GM18520 (cell line): ENCODE results near the gene COPB2.
A peak's percentile ranks its signal among the peaks of the same experiment; 100 is the strongest.
"Not testable (repeated sequence)": the region's sequence is repeated elsewhere in the genome, so short reads cannot be mapped to it uniquely, and the experiment has no call there.

Experiments used
- ATAC-seq: cut with Tn5 transposase; IDR thresholded peaks from one replicate; pipeline ENCODE4 v1.9.1; 2021; ENCODE audit not compliant: unreplicated experiment

COPB2 gene

GRCh38 chr3:139389552-139390368 lies at the start of gene COPB2:
Gene COPB2 (minus strand): TSS chr3:139389647. CDS start chr3:139389550, 97 bp downstream.
- ATAC-seq: peak; percentile 96

GRCh38 chr3:139434764-139435307 lies 45.4 kb upstream of the COPB2 start:
- ATAC-seq: no peak

- ATAC-seq: no peak
Observed at GRCh38 chr3:139434228-139434627, 44.8 kb upstream of the COPB2 start.

DNA sequence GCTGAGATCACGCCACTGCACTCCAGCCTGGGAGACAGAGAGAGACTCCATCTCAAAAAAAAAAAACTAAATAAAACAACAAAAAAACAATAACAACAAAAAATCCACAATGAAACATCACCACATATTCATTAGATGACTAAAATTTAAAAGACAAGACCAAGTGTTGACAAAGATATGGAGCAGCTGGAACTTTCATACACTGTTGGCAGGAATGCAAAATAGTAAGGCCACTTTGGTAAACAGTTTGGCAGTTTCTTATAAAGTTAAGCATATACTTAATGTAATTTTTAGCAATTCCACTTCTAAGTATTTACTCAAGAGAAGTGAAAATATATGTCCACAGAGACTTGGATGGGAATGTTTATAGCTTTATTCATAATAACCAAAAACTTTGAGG lies 43.6 kb upstream of the COPB2 start:
- ATAC-seq: no peak

GRCh38 chr3:139430493-139430892 lies 41.0 kb upstream of the COPB2 start:
- ATAC-seq: no peak

DNA sequence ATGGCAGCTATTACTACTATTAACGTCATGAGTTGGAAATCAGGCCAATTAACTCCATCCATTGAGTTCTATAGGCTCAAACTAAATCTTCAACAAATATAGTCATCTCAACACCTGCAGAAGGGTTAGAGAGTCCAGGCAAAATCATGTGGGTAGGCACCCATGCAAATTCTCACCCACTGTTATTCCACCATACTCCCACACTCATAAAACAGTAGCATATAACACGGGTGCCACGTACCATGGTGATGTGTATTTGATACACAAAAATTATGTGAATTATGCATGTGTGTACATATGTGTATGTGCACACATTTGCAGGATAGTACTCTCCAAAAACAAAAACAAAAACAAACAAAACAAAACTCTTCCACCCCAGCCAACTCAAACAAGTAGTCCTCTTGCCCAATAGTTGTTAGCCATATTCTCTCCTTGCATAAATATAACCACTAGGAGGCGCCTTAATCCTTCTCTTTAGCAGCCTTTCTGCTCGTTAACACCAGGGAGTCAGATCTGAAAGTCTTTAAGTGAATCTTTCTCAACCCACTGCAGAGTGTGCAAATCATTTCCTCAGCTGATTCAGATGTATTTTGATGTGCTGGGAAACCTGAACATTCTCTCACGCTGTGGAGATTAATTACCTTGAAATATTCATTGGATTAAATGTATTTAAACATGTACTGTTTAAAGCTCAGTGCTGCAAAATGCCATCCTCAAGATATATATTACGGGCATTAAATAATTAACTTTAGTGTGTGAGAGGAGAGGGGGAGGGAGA lies 38.0 kb upstream of the COPB2 start:
- ATAC-seq: peak; percentile 70

- ATAC-seq: no peak
Observed at GRCh38 chr3:139425745-139426400, 36.4 kb upstream of the COPB2 start.

DNA sequence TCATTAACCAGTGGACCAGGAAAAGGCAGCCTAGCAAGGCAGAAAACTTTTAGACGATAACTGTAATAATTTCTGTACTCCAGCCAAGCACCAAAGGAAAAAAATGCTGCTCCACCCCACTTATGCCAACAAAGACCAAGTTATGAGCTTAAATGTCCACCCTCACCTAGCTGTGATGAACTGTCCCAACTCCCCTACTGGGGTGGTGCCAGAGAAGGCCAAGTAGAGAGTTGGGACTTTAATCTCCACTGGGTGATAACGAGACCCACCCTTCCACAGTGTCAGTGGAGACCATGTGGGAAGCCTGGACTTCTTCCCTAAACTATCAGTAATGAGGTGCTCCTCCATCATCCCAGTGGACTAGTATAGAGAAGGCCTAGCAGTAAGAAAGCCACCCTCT lies 33.8 kb upstream of the COPB2 start:
- ATAC-seq: no peak

DNA sequence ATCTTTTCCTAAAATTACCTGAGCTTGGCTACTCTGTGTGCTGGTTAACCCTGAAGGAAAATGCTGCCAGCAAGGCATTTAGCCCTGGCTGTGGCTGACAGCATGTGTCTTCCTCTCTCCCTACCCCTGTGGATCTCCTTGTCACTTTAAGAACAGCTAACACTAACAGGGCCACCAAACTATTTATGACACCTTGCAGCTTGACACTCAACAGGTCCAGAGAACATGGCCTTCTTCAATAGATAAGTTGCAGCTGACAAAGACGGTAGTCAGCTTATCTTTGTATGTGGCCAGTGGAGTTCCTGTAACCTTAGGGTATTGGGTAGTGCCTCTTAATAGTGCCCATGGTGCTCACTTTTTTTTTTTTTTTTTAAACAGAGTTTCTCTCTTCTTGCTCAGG lies 32.0 kb upstream of the COPB2 start:
- no peak for ATAC-seq

DNA sequence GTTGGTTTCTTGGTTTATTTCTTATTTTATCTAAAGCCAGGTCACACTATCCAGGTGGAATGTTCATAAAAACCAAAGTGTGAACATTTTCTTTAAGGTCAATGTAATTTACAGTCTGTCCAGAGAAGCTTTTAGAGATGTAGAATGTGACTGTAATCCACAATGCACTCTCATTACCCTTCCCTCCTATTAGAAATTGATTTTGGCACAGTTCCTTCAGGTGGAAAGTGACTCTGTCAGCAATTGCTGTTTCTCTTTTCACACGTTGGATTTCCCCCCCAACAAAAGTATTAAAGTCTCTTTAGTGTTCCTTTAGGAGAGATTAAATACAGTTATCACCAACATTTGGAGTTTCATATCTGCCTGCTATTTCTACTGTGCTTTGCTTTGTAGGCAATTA lies 31.6 kb upstream of the COPB2 start:
- ATAC-seq: no peak

DNA sequence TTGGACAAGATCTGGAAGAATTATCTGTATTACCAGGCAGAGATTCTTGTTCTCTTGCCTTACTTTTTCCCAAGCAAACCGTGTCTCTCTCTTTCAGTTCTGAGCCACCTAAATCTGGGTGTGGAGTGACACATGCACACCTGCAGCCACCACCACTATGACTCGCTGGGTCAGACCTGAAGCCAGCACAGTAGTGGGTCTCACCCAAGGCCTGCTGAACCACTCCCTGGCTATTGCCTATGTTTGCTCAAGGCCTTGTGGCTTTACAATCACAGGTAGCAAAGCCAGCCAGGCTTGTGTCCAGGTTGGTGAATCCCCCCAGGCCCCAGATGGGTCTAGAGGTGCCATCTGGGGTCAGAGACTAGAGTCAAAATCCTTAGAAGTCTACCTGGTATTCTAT lies 28.7 kb upstream of the COPB2 start:
- ATAC-seq: no peak

DNA sequence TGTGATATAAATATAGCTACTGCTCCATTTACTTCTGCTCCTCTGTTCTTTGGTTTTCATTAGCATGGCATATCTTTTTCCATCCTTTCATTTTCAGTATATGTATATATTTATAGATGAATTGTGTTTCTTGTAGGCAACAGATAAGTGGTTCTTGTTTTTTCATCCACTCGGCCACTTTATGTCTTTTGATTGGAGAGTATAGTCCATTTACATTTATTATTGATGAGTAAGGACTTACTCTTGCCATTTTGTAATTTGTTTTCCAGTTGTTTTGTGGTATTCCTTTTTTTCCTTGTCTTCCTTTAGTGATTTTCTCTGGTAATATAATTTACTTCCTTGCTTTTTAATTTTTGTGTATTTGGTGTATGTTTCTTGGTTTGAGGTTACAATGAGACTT lies 26.8 kb upstream of the COPB2 start:
- ATAC-seq: no peak

DNA sequence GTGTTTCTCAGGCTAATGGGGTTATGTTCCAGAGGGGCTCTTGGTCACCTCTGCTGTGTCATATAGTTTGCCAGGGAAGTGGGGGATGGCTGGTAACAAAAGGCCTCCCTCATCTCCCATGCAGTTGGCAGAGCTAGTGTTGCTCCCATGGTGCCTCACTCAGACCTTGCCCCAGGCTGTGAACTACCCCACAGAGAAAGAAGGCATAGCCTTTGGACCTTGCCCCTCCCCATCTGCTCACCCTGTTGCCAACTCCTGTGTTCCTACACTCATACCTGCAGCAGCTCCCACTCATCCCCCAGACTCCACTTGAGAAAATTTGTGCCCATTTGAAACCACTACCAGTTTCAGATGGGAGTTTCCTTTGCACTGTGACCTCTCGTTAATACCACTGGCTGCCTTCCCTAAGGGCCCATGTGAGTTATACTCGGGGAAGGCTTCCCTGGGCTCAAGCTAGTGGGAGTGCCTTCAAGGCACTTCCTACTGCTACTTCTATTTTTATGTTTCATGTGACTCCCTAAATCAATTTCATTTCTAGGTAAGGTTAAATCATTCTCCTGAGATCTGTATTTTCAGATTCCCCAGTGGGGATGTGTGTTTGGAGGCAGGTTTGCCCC lies 25.3 kb upstream of the COPB2 start:
- no peak for ATAC-seq

DNA sequence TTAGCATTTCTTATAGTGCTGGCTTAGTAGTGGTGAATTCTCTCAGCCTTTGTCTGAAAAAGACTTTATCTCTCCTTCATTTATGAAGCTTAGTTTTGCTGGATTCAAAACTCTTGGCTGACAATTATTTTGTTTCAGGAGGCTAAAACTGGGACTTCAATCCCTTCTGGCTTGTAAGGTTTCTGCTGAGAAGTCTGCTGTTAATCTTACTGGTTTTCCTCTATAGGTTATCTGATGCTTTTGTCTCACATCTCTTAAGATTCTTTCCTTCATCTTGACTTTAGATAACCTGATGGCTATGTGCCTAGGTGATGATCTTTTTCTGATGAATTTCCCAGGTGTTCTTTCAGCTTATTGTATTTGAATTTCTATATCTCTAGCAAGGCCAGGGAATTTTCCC lies 23.4 kb upstream of the COPB2 start:
- not testable (repeated sequence) for ATAC-seq

DNA sequence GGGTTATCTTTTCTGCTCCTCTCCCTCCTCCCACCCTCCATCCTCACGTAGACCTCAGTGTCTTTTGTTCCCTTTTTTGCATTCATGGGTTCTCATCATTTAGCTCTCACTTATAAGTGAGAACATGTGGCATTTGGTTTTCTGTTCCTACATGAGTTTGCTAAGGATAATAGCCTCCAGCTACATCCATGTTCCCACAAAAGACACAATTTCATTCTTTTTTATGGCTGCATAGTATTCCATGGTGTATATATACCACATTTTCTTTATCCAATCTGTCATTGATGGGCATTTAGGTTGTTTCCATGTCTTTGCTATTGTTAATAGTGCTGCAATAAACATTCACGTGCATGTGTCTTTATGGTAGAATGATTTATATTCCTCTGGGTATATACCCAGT lies 11.7 kb upstream of the COPB2 start:
- ATAC-seq: not testable (repeated sequence)

DNA sequence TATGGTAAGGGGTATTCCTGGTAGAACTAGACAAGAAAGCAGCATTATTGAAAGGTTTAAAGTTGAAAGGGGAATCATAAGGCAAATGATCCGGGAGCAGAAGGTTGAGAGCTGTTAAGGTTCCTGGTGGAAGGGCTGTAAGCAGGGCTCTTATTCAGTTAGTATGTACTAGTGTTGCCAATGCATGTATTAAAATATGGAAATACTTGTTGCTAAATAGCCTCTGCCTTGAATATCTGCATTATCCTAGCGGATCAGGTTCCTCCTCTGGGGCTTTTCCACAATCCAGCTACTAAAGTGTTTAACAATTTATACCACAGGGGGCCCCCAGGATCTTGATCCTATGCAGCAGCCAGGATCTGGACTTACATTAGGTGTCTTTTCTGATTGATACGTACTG lies 7.3 kb upstream of the COPB2 start:
- ATAC-seq: no peak

DNA sequence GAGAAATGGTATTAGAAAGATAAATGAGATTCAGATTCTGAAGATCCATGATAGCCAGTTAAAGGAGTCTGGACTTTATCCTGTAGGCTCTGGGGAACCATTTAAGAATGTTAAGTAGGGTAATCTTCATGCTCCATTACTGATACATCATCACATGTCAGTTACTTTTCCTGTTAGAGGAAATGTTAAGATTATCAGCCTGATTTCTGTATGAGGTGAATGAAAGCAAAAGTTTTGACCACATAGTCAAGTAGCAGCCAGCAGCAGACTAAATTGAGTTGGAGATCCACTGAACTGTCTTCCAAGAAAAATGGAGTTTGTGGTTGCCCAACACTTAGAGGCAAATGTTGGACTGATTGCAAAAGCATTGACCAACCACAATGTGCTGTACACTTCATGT lies 4.7 kb upstream of the COPB2 start:
- ATAC-seq: no peak

- ATAC-seq: peak; percentile 14
Observed at GRCh38 chr3:139388821-139389551, 461 bp downstream of the COPB2 start.

DNA sequence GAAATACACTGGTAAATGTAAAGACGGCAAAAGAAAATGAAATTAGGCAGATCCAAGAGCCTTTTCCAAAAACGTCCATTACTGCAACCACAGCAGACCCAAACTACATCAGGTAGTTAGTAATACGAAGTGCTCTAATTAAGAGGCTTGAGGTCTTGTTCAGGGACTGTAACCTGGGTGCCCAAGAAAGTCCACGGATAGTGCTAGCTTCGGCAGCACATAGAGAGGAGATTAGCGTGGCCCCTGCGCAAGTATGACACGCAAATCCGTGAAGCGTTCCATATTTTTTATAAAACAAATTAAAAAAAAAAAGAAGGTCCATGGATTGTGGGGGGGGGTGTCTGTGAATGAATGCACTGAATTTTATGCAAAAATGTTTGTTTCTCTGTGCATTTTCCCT lies 1.4 kb downstream of the COPB2 start:
- ATAC-seq: no peak

DNA sequence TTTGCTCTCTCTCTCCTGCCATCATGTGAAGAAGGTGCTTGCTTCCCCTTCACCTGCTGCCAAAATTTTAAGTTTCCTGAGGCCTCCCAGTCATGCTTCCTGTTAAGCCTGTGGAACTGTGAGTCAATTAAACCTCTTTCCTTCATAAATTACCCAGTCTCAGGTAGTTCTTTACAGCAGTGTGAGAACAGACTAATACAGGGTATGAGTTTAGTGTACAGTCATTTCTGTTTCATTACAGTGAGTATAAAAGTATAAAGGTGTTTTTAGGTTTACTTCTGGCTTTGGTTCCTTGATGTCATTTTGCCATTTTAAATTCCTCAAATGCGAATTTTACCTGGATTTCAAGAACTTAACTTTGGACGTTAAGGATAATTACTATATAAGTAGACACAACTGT lies 7.2 kb downstream of the COPB2 start:
- ATAC-seq: not testable (repeated sequence)
